Stomach (tissue), 4 donors: ENCODE results near the gene FIS1.

Source experiments
- POLR2AphosphoS5 ChIP-seq, 3 donors: sonication (generic); formaldehyde crosslinking; IDR thresholded peaks; one replicate each; pipeline ENCODE4 v1.6.1; 2016; ENCODE audit warnings: antibody characterized with exemption in 3 of 3
- TF ChIP-seq, protein P1 (sequence below), 7 experiments: fragments of 450-650 bp in 4 of 7; fragments of 200-600 bp in 3 of 7; sonication (generic) in 3 of 7; IDR thresholded peaks; one replicate each; pipeline ENCODE4 v1.5.1; 2016 to 2019; ENCODE audit warnings: antibody characterized with exemption in 7 of 7, control low read depth in 2 of 7, mild to moderate bottlenecking in 1 of 7

DNA sequence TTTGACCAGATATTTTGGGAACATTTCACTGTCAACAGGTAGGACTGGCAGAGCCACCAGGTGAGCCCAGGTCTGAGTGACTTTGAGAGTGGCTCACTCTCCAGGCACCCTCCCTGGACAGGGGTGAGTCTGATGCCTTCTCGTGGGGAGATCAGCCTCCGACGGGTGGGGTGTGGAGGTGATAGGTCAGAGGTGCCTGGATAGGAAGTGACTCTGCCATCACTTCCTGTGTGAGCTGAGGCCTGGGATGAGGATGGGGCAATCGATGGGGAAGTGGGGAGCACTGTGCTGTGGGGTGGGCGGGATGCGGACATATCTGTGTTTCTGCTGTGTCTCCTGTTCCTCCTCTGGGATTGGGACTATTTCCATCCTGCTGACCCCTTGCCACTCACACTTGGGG is 42.2 kb upstream of the FIS1 start:
- TF ChIP-seq, protein P1, sequence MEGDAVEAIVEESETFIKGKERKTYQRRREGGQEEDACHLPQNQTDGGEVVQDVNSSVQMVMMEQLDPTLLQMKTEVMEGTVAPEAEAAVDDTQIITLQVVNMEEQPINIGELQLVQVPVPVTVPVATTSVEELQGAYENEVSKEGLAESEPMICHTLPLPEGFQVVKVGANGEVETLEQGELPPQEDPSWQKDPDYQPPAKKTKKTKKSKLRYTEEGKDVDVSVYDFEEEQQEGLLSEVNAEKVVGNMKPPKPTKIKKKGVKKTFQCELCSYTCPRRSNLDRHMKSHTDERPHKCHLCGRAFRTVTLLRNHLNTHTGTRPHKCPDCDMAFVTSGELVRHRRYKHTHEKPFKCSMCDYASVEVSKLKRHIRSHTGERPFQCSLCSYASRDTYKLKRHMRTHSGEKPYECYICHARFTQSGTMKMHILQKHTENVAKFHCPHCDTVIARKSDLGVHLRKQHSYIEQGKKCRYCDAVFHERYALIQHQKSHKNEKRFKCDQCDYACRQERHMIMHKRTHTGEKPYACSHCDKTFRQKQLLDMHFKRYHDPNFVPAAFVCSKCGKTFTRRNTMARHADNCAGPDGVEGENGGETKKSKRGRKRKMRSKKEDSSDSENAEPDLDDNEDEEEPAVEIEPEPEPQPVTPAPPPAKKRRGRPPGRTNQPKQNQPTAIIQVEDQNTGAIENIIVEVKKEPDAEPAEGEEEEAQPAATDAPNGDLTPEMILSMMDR (IDR thresholded peaks at IDR 0.05): no peak
- TF ChIP-seq POLR2AphosphoS5 (IDR thresholded peaks at IDR 0.05): no peak
